Lower leg skin (tissue), 4 donors: ENCODE data around the gene SAMD9. TPM values are rescaled to one million over a fixed set of nuclear protein-coding genes. Genes with fewer than 3 reads are reported as not detected.
"Not testable (repeated sequence)": the region's sequence is repeated elsewhere in the genome, so short reads cannot be mapped to it uniquely, and the experiment has no call there.

Source experiments
- DNase-seq, 2 donors: peaks; one replicate each; pipeline ENCODE4 v3.0.0-alpha.2; 2019; ENCODE audit warnings: low spot score in 2 of 2
- H3K4me3 ChIP-seq: fragments of 200-600 bp; sonication (generic); 2 replicates; pipeline ENCODE4 v1.5.1; 2017; ENCODE audit warnings: mild to moderate bottlenecking, low read depth; ENCODE audit not compliant: poor library complexity, severe bottlenecking
- POLR2A ChIP-seq, 2 donors: fragments of 450-650 bp; IDR thresholded peaks; one replicate each; pipeline ENCODE4 v1.6.1; 2016 to 2017; ENCODE audit warnings: antibody characterized with exemption in 2 of 2, mild to moderate bottlenecking in 1 of 2, moderate library complexity in 1 of 2
- WGBS, 2 donors: methylation state at CpG; one replicate each; pipeline ENCODE4 v1.1.5; 2018; 5-methylcytosine and 5-hydroxymethylcytosine counted together
- intact Hi-C: fragments of 100-400 bp; cut with DNase I; formaldehyde crosslinking; loops from one replicate; pipeline ENCODE4 v1.15.0; 2023; ENCODE audit warnings: low total_unique reads
- total RNA-seq, 4 donors: library from RNA; depleted of rRNA; stranded (reverse); fragments of >200 nt; gene quantifications; one replicate each; pipeline ENCODE4 v1.1.0, GENCODE V29; 2016
- TF ChIP-seq, protein P1 (sequence below), 3 donors: fragments of 450-650 bp; IDR thresholded peaks; one replicate each; pipeline ENCODE4 v1.5.1; 2016; ENCODE audit warnings: antibody characterized with exemption in 3 of 3, mild to moderate bottlenecking in 3 of 3, moderate library complexity in 2 of 3

SAMD9 gene
- total RNA-seq, 4 donors from 2014 or later = 1.4 to 4.7 (median 3.1) TPM

DNA sequence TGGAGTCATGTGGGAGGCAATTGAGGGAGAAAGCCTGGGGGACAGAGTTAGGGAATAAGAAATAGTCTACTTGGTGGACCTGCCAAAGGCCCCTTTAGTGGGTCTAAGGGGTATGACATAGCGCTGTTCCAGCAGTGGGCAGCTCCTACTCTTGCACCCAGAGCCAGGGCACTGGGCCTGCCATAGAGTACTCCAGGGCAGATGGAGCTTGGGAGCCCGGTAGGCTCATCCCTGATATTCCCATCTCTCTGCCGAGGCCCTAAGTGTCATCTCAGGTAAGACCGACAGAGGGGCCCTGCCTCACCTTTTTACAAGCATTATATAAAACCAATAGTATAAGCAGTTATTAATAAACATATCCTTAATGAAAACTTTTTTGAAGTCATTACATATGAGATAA, 20.8 kb upstream of the SAMD9 start:
- intact Hi-C loops = no loop called here
- no peak for TF ChIP-seq POLR2A (IDR thresholded peaks at IDR 0.05)
- TF ChIP-seq, protein P1, sequence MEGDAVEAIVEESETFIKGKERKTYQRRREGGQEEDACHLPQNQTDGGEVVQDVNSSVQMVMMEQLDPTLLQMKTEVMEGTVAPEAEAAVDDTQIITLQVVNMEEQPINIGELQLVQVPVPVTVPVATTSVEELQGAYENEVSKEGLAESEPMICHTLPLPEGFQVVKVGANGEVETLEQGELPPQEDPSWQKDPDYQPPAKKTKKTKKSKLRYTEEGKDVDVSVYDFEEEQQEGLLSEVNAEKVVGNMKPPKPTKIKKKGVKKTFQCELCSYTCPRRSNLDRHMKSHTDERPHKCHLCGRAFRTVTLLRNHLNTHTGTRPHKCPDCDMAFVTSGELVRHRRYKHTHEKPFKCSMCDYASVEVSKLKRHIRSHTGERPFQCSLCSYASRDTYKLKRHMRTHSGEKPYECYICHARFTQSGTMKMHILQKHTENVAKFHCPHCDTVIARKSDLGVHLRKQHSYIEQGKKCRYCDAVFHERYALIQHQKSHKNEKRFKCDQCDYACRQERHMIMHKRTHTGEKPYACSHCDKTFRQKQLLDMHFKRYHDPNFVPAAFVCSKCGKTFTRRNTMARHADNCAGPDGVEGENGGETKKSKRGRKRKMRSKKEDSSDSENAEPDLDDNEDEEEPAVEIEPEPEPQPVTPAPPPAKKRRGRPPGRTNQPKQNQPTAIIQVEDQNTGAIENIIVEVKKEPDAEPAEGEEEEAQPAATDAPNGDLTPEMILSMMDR (IDR thresholded peaks at IDR 0.05) = no peak
- H3K4me3 ChIP-seq = no peak overlapping the region
- WGBS, 2 donors = 94 to 96% methylated on average over 4 of the region's 4 CpGs
- no peak for DNase-seq

GRCh38 chr7:93133005-93133404, 15.2 kb upstream of the SAMD9 start:
- no peak overlapping the region for H3K4me3 ChIP-seq
- 90 to 100% methylated on average over 1 of the region's 1 CpG for WGBS, 2 donors
- TF ChIP-seq, protein P1 (IDR thresholded peaks at IDR 0.05) = no peak
- TF ChIP-seq POLR2A (IDR thresholded peaks at IDR 0.05) = no peak
- intact Hi-C loops = no loop called here
- DNase-seq = no peak

GRCh38 chr7:93132216-93132615, 14.4 kb upstream of the SAMD9 start:
- intact Hi-C loops = no loop called here
- WGBS, 2 donors = 91 to 92% methylated on average over 3 of the region's 3 CpGs
- TF ChIP-seq, protein P1 (IDR thresholded peaks at IDR 0.05) = no peak
- TF ChIP-seq POLR2A (IDR thresholded peaks at IDR 0.05) = no peak
- no peak overlapping the region for H3K4me3 ChIP-seq
- DNase-seq = no peak

DNA sequence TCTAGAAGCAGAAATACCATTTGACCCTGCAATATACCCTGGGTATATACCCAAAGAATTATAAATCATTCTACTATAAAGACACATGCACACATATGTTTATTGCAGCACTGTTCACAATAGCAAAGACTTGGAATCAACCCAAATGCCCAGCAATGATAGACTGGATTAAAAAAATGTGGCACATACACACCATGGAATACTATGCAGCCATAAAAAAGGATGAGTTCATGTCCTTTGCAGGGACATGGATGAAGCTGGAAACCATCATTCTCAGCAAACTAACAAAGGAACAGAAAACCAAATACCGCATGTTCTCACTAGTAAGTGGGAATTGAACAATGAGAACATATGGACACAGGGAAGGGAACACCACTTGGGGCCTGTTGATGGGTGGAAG, 9.2 kb upstream of the SAMD9 start:
- intact Hi-C loops, DNase-seq, H3K4me3 ChIP-seq: not testable (repeated sequence)
- WGBS, 2 donors = 96 to 97% methylated on average over 1 of the region's 1 CpG

DNA sequence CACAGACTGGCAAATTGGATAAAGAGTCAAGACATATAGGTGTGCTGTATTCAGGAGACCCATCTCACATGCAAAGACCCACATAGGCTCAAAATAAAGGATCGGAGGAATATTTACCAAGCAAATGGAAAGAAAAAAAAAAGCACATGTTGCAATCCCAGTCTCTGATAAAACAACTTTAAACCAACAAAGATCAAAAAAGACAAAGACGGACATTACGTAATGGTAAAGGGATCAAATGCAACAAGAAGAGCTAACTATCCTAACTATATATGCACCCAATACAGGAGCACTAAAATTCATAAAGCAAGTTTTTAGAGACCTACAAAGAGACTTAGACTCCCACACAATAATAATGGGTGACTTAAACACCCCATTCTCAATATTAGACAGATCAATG, 5.8 kb upstream of the SAMD9 start:
- intact Hi-C loops, DNase-seq, H3K4me3 ChIP-seq: not testable (repeated sequence)
- WGBS, 2 donors = 98 to 99% methylated on average over 3 of the region's 3 CpGs

GRCh38 chr7:93120592-93121549, 3.1 kb upstream of the SAMD9 start:
- no peak for DNase-seq
- 92 to 94% methylated on average over 12 of the region's 12 CpGs for WGBS, 2 donors
- no peak for TF ChIP-seq POLR2A (IDR thresholded peaks at IDR 0.05)
- TF ChIP-seq, protein P1 (IDR thresholded peaks at IDR 0.05) = no peak
- no peak overlapping the region for H3K4me3 ChIP-seq
- intact Hi-C loops = no loop called here
